Testis (tissue), 2 donors: ENCODE data around the gene HTR7.

Experiments used
- POLR2A ChIP-seq: fragments of 450-650 bp; IDR thresholded peaks from one replicate; pipeline ENCODE4 v1.6.1; 2017; ENCODE audit warnings: antibody characterized with exemption, mild to moderate bottlenecking, moderate library complexity
- TF ChIP-seq, protein P1 (sequence below), 3 experiments: fragments of 450-650 bp in 2 of 3; fragments of 200-600 bp in 1 of 3; sonication (generic) in 1 of 3; IDR thresholded peaks; one replicate each; pipeline ENCODE4 v1.5.1; 2016 to 2019; ENCODE audit warnings: antibody characterized with exemption in 3 of 3, mild to moderate bottlenecking in 2 of 3, moderate library complexity in 1 of 3

GRCh38 chr10:90872648-90873020 is 14.8 kb upstream of the HTR7 start:
- TF ChIP-seq, protein P1, sequence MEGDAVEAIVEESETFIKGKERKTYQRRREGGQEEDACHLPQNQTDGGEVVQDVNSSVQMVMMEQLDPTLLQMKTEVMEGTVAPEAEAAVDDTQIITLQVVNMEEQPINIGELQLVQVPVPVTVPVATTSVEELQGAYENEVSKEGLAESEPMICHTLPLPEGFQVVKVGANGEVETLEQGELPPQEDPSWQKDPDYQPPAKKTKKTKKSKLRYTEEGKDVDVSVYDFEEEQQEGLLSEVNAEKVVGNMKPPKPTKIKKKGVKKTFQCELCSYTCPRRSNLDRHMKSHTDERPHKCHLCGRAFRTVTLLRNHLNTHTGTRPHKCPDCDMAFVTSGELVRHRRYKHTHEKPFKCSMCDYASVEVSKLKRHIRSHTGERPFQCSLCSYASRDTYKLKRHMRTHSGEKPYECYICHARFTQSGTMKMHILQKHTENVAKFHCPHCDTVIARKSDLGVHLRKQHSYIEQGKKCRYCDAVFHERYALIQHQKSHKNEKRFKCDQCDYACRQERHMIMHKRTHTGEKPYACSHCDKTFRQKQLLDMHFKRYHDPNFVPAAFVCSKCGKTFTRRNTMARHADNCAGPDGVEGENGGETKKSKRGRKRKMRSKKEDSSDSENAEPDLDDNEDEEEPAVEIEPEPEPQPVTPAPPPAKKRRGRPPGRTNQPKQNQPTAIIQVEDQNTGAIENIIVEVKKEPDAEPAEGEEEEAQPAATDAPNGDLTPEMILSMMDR (IDR thresholded peaks at IDR 0.05): no peak
- TF ChIP-seq POLR2A: no peak
